ENCODE measurements around the gene ZNF562. TPM values are rescaled to one million over a fixed set of nuclear protein-coding genes. Genes with fewer than 3 reads are reported as not detected.

The ZNF562 gene
- total RNA-seq, 1 experiment from 2014 or later, result 23.0 TPM

DNA sequence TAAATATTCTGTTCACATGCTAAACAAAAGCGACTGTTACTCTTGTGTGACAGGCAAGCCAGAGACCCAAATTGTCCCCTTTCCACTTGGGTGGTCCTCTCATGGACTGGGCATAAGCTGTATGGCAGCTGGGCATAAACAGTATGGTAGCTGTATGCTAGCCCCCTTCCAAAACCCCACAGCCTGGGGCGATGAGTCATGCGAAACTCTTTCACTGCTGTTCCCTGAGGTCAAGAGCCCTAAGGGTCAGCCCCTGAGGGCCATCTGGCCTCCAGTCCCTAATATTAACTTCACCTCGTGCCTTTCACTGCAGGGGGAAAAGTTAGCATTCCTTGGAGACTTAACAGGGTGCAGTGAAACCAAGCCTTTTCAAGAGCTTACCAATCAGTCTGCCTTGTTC lies 45.6 kb upstream of the ZNF562 start:
- Mint-ChIP-seq H3K4me3 (ENCODE audit: unreplicated experiment) (no peak overlapping the region), H3K36me3 (ENCODE audit: insufficient read depth, unreplicated experiment) (no peaks in the 10 kb centered on the region), H3K27me3 (ENCODE audit: insufficient read depth, unreplicated experiment) (peaks cover 5% of the 10 kb centered on the region), H3K4me1 (ENCODE audit: low read depth, unreplicated experiment) (no peaks in the 10 kb centered on the region), H3K9me3 (ENCODE audit: unreplicated experiment) (peaks cover 21% of the 10 kb centered on the region), H3K27ac (ENCODE audit: unreplicated experiment) (no peak overlapping the region)
- ChIA-PET CTCF (no interaction called here), POLR2A (no interaction called here)
- TF ChIP-seq, protein P1, sequence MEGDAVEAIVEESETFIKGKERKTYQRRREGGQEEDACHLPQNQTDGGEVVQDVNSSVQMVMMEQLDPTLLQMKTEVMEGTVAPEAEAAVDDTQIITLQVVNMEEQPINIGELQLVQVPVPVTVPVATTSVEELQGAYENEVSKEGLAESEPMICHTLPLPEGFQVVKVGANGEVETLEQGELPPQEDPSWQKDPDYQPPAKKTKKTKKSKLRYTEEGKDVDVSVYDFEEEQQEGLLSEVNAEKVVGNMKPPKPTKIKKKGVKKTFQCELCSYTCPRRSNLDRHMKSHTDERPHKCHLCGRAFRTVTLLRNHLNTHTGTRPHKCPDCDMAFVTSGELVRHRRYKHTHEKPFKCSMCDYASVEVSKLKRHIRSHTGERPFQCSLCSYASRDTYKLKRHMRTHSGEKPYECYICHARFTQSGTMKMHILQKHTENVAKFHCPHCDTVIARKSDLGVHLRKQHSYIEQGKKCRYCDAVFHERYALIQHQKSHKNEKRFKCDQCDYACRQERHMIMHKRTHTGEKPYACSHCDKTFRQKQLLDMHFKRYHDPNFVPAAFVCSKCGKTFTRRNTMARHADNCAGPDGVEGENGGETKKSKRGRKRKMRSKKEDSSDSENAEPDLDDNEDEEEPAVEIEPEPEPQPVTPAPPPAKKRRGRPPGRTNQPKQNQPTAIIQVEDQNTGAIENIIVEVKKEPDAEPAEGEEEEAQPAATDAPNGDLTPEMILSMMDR (IDR thresholded peaks at IDR 0.05; ENCODE audit: insufficient read depth in 1 of 2, low read depth in 1 of 2, low read length in 1 of 2, severe bottlenecking in 1 of 2, unreplicated experiment in 1 of 2), result no peak
- no peaks in the 10 kb centered on the region for H3K27me3 ChIP-seq (replicated peaks; ENCODE audit: control insufficient read depth, insufficient read depth, low read length)
- DNase-seq, result no peak
- intact Hi-C loops (cut with micrococcal nuclease; ENCODE audit: unreplicated experiment), result no loop called here
- H3K36me3 ChIP-seq (ENCODE audit: control insufficient read depth, insufficient read depth, low read length), result no peaks in the 10 kb centered on the region
- H3K4me1 ChIP-seq, result no peaks in the 10 kb centered on the region
- H3K9me3 ChIP-seq, result 0 out of 2 replicates have a peak, but pooled peaks cover 10% of the 10 kb centered on the region
- BruUV-seq (replicated peaks), result no TSS peak
- H3K4me3 ChIP-seq (ENCODE audit: low read depth, low read length), result no peak overlapping the region

DNA sequence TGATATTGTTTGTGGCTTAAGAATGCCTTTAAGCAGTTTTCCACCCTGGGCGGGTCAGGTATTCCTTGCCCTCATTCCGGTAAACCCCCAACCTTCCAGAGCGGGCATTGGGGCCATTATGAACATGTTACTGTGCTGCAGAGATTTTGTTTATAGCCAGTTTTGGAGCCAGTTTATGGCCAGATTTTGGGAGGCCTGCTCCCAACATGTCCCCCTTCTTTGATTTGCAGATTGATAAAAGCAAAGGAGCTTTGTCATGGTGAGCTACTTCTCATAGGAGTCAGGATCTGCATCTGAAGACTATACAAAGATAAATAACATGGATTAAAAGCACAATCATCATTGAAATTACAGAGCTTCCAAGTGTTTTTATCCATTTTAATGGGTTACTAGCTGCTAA lies 36.9 kb upstream of the ZNF562 start:
- Histone ChIP-seq H3K9me3 (peaks cover 5% of the 10 kb centered on the region; the same call in 1 of the 2 replicates), H3K4me3 (ENCODE audit: low read depth, low read length) (no peak overlapping the region), H3K36me3 (ENCODE audit: control insufficient read depth, insufficient read depth, low read length) (no peaks in the 10 kb centered on the region), H3K4me1 (no peaks in the 10 kb centered on the region), H3K27me3 (replicated peaks; ENCODE audit: control insufficient read depth, insufficient read depth, low read length) (no peaks in the 10 kb centered on the region)
- BruUV-seq (replicated peaks), result no TSS peak
- ChIA-PET POLR2A (no interaction called here), CTCF (no interaction called here)
- Mint-ChIP-seq H3K27ac (ENCODE audit: unreplicated experiment) (no peak overlapping the region), H3K36me3 (ENCODE audit: insufficient read depth, unreplicated experiment) (no peaks in the 10 kb centered on the region), H3K4me1 (ENCODE audit: low read depth, unreplicated experiment) (no peaks in the 10 kb centered on the region), H3K27me3 (ENCODE audit: insufficient read depth, unreplicated experiment) (peaks cover 3% of the 10 kb centered on the region), H3K9me3 (ENCODE audit: unreplicated experiment) (peaks cover 43% of the 10 kb centered on the region), H3K4me3 (ENCODE audit: unreplicated experiment) (no peak overlapping the region)
- intact Hi-C loops (cut with micrococcal nuclease; ENCODE audit: unreplicated experiment), result no loop called here
- DNase-seq, result no peak
- TF ChIP-seq, protein P1 (IDR thresholded peaks at IDR 0.05; ENCODE audit: insufficient read depth in 1 of 2, low read depth in 1 of 2, low read length in 1 of 2, severe bottlenecking in 1 of 2, unreplicated experiment in 1 of 2), result no peak

DNA sequence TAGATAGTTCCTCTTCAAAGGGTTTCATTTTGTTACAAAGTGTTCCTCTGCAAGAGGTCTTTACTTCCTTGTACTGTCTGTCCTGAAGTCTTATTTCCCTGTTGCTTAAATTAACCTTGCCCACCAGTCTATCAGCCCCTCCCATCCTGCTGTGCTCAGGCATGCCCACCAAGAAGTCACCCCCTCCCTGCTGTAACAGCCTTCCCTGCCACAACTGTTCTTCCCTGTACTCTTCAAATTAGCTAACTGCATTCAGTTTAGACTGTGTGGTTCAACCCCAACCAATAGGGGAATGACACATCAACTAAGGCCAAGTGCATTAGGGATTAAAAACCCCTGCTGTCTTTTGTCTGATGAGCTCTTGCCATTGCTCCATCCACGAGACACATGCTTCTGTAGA lies 34.4 kb upstream of the ZNF562 start:
- no peak for DNase-seq
- Mint-ChIP-seq H3K36me3 (ENCODE audit: insufficient read depth, unreplicated experiment) (no peaks in the 10 kb centered on the region), H3K27ac (ENCODE audit: unreplicated experiment) (no peak overlapping the region), H3K4me1 (ENCODE audit: low read depth, unreplicated experiment) (no peaks in the 10 kb centered on the region), H3K27me3 (ENCODE audit: insufficient read depth, unreplicated experiment) (no peaks in the 10 kb centered on the region), H3K4me3 (ENCODE audit: unreplicated experiment) (no peak overlapping the region), H3K9me3 (ENCODE audit: unreplicated experiment) (peaks cover 43% of the 10 kb centered on the region)
- H3K4me1 ChIP-seq, result no peaks in the 10 kb centered on the region
- intact Hi-C loops (cut with micrococcal nuclease; ENCODE audit: unreplicated experiment), result no loop called here
- TF ChIP-seq, protein P1 (IDR thresholded peaks at IDR 0.05; ENCODE audit: insufficient read depth in 1 of 2, low read depth in 1 of 2, low read length in 1 of 2, severe bottlenecking in 1 of 2, unreplicated experiment in 1 of 2), result no peak
- H3K36me3 ChIP-seq (ENCODE audit: control insufficient read depth, insufficient read depth, low read length), result no peaks in the 10 kb centered on the region
- H3K4me3 ChIP-seq (ENCODE audit: low read depth, low read length), result no peak overlapping the region
- H3K27me3 ChIP-seq (replicated peaks; ENCODE audit: control insufficient read depth, insufficient read depth, low read length), result no peaks in the 10 kb centered on the region
- H3K9me3 ChIP-seq, result peaks cover 5% of the 10 kb centered on the region; the same call in 1 of the 2 replicates
- BruUV-seq (replicated peaks), result no TSS peak
- ChIA-PET CTCF (no interaction called here), POLR2A (no interaction called here)

All from Caco-2 (cell line).